ENCODE results near the gene NCCRP1.

Gene NCCRP1

GRCh38 chr19:39196860-39197562 is at the start of gene NCCRP1:
TSS of gene NCCRP1 (plus strand) at chr19:39196964. CDS start at chr19:39196983, 19 bp downstream.
- no peak for DNase-seq (ENCODE audit: insufficient read length, low spot score)
- no peak for FAIRE-seq

GRCh38 chr19:39147480-39147879 is 49.3 kb upstream of the NCCRP1 start:
- DNase-seq (ENCODE audit: insufficient read length, low spot score) (no peak), FAIRE-seq (no peak)

GRCh38 chr19:39148939-39149529 is 47.7 kb upstream of the NCCRP1 start:
- DNase-seq (ENCODE audit: insufficient read length, low spot score), result no peak
- FAIRE-seq, result no peak

- DNase-seq (ENCODE audit: insufficient read length, low spot score) (no peak), FAIRE-seq (no peak)
Measured at GRCh38 chr19:39150235-39150634, 46.5 kb upstream of the NCCRP1 start.

- DNase-seq (ENCODE audit: insufficient read length, low spot score), result no peak
- no peak for FAIRE-seq
Measured at GRCh38 chr19:39150807-39151600, 45.8 kb upstream of the NCCRP1 start.

- DNase-seq (ENCODE audit: insufficient read length, low spot score), result no peak
- no peak for FAIRE-seq
Measured at GRCh38 chr19:39152066-39152465, 44.7 kb upstream of the NCCRP1 start.

- DNase-seq (ENCODE audit: insufficient read length, low spot score) (no peak), FAIRE-seq (no peak)
Measured at GRCh38 chr19:39154100-39154628, 42.6 kb upstream of the NCCRP1 start.

GRCh38 chr19:39154629-39155100 is 42.1 kb upstream of the NCCRP1 start:
- FAIRE-seq (no peak), DNase-seq (ENCODE audit: insufficient read length, low spot score) (no peak)

- FAIRE-seq (no peak), DNase-seq (ENCODE audit: insufficient read length, low spot score) (no peak)
Measured at GRCh38 chr19:39155114-39155700, 41.6 kb upstream of the NCCRP1 start.

- FAIRE-seq (no peak), DNase-seq (ENCODE audit: insufficient read length, low spot score) (no peak)
Measured at GRCh38 chr19:39155741-39156140, 41.0 kb upstream of the NCCRP1 start.

GRCh38 chr19:39156326-39157230 is 40.2 kb upstream of the NCCRP1 start:
- no peak for FAIRE-seq
- no peak for DNase-seq (ENCODE audit: insufficient read length, low spot score)

GRCh38 chr19:39157275-39157996 is 39.3 kb upstream of the NCCRP1 start:
- DNase-seq (ENCODE audit: insufficient read length, low spot score) (no peak), FAIRE-seq (no peak)

- FAIRE-seq, result no peak
- no peak for DNase-seq (ENCODE audit: insufficient read length, low spot score)
Measured at GRCh38 chr19:39157997-39158389, 38.8 kb upstream of the NCCRP1 start.

- DNase-seq (ENCODE audit: insufficient read length, low spot score) (no peak), FAIRE-seq (no peak)
Measured at GRCh38 chr19:39158646-39159260, 38.0 kb upstream of the NCCRP1 start.

GRCh38 chr19:39160523-39160861 is 36.3 kb upstream of the NCCRP1 start:
- FAIRE-seq (no peak), DNase-seq (ENCODE audit: insufficient read length, low spot score) (no peak)

- DNase-seq (ENCODE audit: insufficient read length, low spot score) (no peak), FAIRE-seq (no peak)
Measured at GRCh38 chr19:39160889-39161672, 35.7 kb upstream of the NCCRP1 start.

- DNase-seq (ENCODE audit: insufficient read length, low spot score) (no peak), FAIRE-seq (no peak)
Measured at GRCh38 chr19:39162441-39163043, 34.2 kb upstream of the NCCRP1 start.

GRCh38 chr19:39163621-39164020 is 33.1 kb upstream of the NCCRP1 start:
- FAIRE-seq (no peak), DNase-seq (ENCODE audit: insufficient read length, low spot score) (no peak)

All from GM19239 (cell line).